Inferior parietal cortex (tissue), 1 donor: ENCODE measurements around the gene GDF10.

Experiments
- DNase-seq: peaks from one replicate; pipeline ENCODE4 v3.0.0-alpha.2; 2016; ENCODE audit errors: extremely low spot score

Gene GDF10

GRCh38 chr10:47269294-47269693 lies 30.7 kb upstream of the GDF10 start:
- DNase-seq: no peak

- no peak for DNase-seq
Measured at GRCh38 chr10:47276071-47276470, 23.9 kb upstream of the GDF10 start.

GRCh38 chr10:47276576-47277351 lies 23.2 kb upstream of the GDF10 start:
- DNase-seq: no peak

GRCh38 chr10:47277352-47278151 lies 22.4 kb upstream of the GDF10 start:
- DNase-seq: no peak

- DNase-seq: no peak
Measured at GRCh38 chr10:47278152-47278473, 21.9 kb upstream of the GDF10 start.

- no peak for DNase-seq
Measured at GRCh38 chr10:47278720-47279119, 21.3 kb upstream of the GDF10 start.

GRCh38 chr10:47279276-47279675 lies 20.7 kb upstream of the GDF10 start:
- DNase-seq: no peak

GRCh38 chr10:47282005-47282656 lies 17.9 kb upstream of the GDF10 start:
- no peak for DNase-seq

GRCh38 chr10:47282657-47283018 lies 17.4 kb upstream of the GDF10 start:
- no peak for DNase-seq

- DNase-seq: no peak
Measured at GRCh38 chr10:47283101-47283630, 16.8 kb upstream of the GDF10 start.

- DNase-seq: no peak
Measured at GRCh38 chr10:47283848-47284247, 16.1 kb upstream of the GDF10 start.

GRCh38 chr10:47285381-47286115 lies 14.4 kb upstream of the GDF10 start:
- DNase-seq: no peak

GRCh38 chr10:47286116-47286505 lies 13.9 kb upstream of the GDF10 start:
- DNase-seq: no peak

- no peak for DNase-seq
Measured at GRCh38 chr10:47286591-47287315, 13.2 kb upstream of the GDF10 start.

- DNase-seq: no peak
Measured at GRCh38 chr10:47287365-47287802, 12.6 kb upstream of the GDF10 start.

GRCh38 chr10:47287805-47288204 lies 12.2 kb upstream of the GDF10 start:
- no peak for DNase-seq

- no peak for DNase-seq
Measured at GRCh38 chr10:47288236-47288635, 11.8 kb upstream of the GDF10 start.

- no peak for DNase-seq
Measured at GRCh38 chr10:47288916-47289495, 11.0 kb upstream of the GDF10 start.

GRCh38 chr10:47289921-47290320 lies 10.1 kb upstream of the GDF10 start:
- DNase-seq: no peak

- no peak for DNase-seq
Measured at GRCh38 chr10:47290338-47290737, 9.7 kb upstream of the GDF10 start.

GRCh38 chr10:47291682-47292081 lies 8.3 kb upstream of the GDF10 start:
- no peak for DNase-seq
